HG02884 (cell line): Measurements from ENCODE around the gene CDKN1C.

Experiments used
- ATAC-seq: cut with Tn5 transposase; IDR thresholded peaks from one replicate; pipeline ENCODE4 v1.9.1; 2021; ENCODE audit warnings: mild to moderate bottlenecking, moderate library complexity; ENCODE audit not compliant: unreplicated experiment

The CDKN1C gene

DNA sequence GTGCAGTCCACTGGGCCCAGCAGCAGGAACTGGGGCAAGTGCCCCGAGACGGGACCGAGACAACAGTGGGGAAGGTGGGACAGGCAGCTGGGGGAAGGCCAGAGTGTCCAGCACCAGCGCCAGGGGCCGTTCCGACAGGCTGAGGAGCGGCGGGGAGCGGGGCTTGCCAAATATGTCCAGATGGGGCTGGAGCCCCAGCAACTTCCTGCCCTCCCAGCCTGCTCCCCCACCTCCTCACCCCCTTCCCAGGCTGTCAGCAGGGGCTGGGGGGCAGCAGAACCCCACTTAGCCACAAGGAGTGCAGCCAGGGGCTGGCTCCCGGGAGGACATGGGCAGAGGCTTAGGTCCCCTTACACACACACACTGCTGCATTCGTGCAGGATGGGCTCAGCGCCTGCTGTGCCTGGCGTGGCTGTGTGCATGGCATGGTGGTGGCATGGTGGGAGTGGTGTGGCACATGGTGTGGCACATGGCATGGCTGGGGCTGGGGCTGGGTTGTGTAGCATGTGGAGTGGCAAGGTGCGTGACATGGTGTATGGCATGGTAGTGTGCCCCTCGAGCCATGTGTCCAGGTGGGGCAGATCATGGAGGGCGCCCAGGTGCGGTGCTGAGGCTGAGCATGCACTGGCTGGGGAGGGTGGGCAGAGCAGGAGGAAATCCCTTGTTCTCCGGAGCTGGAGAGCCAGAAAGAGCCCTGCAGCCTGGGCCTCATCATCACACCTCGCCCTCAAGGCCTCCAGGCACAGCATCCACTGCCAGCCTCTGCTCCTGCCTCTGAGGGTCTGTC is 51.7 kb downstream of the CDKN1C start:
- no peak for ATAC-seq
